ENCODE data around the gene CNRIP1.
A peak's percentile ranks its signal among the peaks of the same experiment; 100 is the strongest.

The CNRIP1 gene

DNA sequence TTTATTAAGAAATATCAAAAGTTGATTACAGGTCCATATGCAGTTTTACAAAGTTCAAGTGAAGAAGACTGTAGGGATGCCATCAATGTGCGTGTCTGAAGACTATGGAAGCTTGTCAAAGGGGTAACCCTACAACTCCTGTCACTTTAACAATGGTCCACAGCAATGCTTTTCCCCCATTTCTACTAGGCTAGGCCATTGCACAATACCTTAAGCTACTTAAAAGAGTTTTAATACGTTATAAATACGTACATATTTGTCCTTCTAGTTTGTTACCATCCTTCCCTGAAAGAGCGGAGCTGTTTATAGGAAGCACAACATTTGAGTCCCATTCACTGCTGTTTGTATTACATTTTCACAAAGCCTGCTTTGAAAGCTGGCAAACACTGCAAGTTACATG is 26.7 kb downstream of the CNRIP1 start:
- TF ChIP-seq, protein P1, sequence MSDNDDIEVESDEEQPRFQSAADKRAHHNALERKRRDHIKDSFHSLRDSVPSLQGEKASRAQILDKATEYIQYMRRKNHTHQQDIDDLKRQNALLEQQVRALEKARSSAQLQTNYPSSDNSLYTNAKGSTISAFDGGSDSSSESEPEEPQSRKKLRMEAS (IDR thresholded peaks at IDR 0.05; ENCODE audit: low read depth, low read length) = no peak
- TF ChIP-seq POLR2A (IDR thresholded peaks at IDR 0.05; ENCODE audit: extremely low read depth, insufficient read length) = no peak
- no peak for TF ChIP-seq MYC (IDR thresholded peaks at IDR 0.05; ENCODE audit: low read depth, low read length)
- TF ChIP-seq, protein P2, sequence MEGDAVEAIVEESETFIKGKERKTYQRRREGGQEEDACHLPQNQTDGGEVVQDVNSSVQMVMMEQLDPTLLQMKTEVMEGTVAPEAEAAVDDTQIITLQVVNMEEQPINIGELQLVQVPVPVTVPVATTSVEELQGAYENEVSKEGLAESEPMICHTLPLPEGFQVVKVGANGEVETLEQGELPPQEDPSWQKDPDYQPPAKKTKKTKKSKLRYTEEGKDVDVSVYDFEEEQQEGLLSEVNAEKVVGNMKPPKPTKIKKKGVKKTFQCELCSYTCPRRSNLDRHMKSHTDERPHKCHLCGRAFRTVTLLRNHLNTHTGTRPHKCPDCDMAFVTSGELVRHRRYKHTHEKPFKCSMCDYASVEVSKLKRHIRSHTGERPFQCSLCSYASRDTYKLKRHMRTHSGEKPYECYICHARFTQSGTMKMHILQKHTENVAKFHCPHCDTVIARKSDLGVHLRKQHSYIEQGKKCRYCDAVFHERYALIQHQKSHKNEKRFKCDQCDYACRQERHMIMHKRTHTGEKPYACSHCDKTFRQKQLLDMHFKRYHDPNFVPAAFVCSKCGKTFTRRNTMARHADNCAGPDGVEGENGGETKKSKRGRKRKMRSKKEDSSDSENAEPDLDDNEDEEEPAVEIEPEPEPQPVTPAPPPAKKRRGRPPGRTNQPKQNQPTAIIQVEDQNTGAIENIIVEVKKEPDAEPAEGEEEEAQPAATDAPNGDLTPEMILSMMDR (IDR thresholded peaks at IDR 0.05; ENCODE audit: low read depth, low read length) = no peak
- no peak for DNase-seq (ENCODE audit: low read depth)
- H3K4me3 ChIP-seq (ENCODE audit: low read depth, low read length) = no peak overlapping the region

DNA sequence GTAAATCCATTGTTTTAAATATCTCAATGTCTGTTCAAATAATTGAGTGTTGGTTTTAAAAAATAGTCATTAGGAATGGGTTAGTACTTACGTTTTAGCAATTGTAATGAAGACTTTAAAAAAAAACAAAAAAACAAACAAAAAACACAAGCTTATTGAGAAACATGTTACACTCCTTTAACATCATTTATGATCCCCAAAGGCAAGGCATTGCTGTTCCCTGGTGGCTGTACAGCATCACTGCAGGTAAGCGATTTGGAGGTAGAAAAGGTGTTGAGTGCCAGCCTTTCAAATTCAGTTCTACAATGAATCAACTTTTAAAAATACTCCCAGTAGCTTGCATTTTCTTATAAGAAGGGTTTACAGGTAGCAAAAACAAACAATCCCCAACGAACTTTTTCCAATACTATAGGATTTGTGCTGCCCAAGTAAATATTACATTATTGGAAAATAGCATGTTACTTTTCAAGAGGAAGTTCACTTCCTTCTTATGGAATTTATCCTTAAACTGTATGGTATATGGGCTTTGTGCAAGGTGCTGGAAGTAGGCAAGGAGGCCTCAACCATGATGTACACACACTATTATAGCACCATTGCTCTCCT is 27.5 kb downstream of the CNRIP1 start:
- TF ChIP-seq, protein P2 (IDR thresholded peaks at IDR 0.05; ENCODE audit: low read depth, low read length) = peak; percentile 79
- no peak for TF ChIP-seq MYC (IDR thresholded peaks at IDR 0.05; ENCODE audit: low read depth, low read length)
- DNase-seq (ENCODE audit: low read depth) = peak; percentile 44
- no peak overlapping the region for H3K4me3 ChIP-seq (ENCODE audit: low read depth, low read length)

DNA sequence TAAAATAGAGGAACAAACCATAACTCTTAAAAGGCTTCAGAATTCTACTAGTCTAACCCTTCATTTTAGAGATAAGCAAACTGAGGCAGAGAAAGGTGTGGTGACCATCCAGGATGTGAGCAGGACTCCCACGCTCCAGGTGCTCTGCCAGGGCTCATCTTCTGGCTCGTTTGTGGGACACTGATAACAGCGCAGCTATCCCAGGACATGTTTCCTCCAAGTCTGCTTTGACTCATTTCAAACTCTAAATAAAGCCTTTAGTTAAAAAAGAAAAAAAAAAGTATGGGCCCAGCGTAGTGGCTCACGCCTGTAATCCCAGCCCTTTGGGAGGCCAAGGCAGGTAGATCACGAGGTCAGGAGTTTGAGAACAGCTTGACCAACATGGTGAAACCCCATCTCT is 28.4 kb downstream of the CNRIP1 start:
- H3K4me3 ChIP-seq (ENCODE audit: low read depth, low read length) = no peak overlapping the region
- DNase-seq (ENCODE audit: low read depth) = no peak
- TF ChIP-seq, protein P1 (IDR thresholded peaks at IDR 0.05; ENCODE audit: low read depth, low read length) = no peak
- TF ChIP-seq MYC (IDR thresholded peaks at IDR 0.05; ENCODE audit: low read depth, low read length) (no peak), POLR2A (IDR thresholded peaks at IDR 0.05; ENCODE audit: extremely low read depth, insufficient read length) (no peak)
- TF ChIP-seq, protein P2 (IDR thresholded peaks at IDR 0.05; ENCODE audit: low read depth, low read length) = no peak

DNA sequence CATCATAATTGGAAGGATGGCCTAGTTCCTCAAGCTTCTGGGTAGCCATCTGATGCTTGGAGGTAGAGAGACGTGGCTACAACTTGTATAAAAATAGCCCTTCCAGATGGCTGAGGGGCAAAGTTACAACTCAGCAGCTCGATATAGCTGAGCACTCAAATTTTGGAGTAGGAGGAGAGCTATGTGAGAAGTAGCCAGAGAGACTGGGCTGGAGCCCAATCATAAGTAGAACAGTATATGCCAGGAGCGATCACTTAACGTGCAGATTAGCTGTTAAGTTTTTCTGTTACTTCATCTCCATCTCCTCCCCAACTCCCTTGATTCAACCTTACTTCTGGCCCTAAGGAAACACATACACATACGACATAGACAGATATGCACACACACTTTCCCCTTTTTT is 28.8 kb downstream of the CNRIP1 start:
- DNase-seq (ENCODE audit: low read depth) = no peak
- H3K4me3 ChIP-seq (ENCODE audit: low read depth, low read length) = no peak overlapping the region
- TF ChIP-seq, protein P1 (IDR thresholded peaks at IDR 0.05; ENCODE audit: low read depth, low read length) = no peak
- TF ChIP-seq POLR2A (IDR thresholded peaks at IDR 0.05; ENCODE audit: extremely low read depth, insufficient read length) (no peak), MYC (IDR thresholded peaks at IDR 0.05; ENCODE audit: low read depth, low read length) (no peak)
- TF ChIP-seq, protein P2 (IDR thresholded peaks at IDR 0.05; ENCODE audit: low read depth, low read length) = no peak

DNA sequence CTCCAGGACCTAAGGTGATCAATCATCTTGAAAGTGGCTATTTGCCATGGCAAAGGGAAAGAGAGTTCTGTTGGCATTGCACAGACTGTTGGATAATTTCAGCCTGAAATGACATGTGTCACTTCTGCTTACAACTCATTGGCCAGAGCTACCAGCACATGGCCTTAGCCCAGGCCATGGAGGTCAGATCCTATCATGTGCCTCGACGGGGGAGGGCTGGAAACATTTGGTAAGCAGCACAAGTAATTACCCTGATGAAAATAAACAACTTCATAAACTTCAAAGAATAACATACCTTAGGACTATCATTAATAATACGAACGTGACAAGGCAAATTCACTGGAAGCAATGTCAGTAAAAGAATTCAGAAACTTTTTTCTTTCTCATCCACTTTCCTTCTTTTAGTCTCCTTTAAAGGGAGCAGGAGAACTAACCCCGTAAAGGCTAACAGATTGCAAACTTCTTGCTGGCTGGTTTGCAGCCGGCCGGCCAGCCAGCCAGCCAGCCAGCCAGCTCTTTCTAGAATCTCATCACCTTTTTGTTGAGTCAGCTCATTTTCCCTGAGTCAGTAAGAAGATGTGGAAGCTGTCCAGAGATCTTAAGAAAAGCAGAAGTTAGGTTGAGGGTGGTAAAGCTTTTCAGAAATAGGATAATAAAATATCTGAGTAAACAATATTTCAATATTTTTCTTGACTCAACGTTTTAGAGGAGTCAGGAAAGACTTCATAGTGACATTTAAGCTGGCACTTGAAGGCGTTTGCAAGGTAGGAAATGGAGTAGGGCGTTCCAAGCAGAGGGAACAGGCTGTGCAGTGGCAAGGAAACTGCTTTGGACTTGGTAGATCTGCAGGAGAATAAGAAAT is 31.9 kb downstream of the CNRIP1 start:
- H3K4me3 ChIP-seq (ENCODE audit: low read depth, low read length) = no peak overlapping the region
- no peak for TF ChIP-seq MYC (IDR thresholded peaks at IDR 0.05; ENCODE audit: low read depth, low read length)
- TF ChIP-seq, protein P2 (IDR thresholded peaks at IDR 0.05; ENCODE audit: low read depth, low read length) = no peak
- no peak for TF ChIP-seq POLR2A (IDR thresholded peaks at IDR 0.05; ENCODE audit: extremely low read depth, insufficient read length)
- TF ChIP-seq, protein P1 (IDR thresholded peaks at IDR 0.05; ENCODE audit: low read depth, low read length) = peak; percentile 71
- peak; percentile 79 for DNase-seq (ENCODE audit: low read depth)

All from NB4 (cell line).